GM12878 (cell line): ENCODE data around the gene PLCD1. TPM values are rescaled to one million over a fixed set of nuclear protein-coding genes. Genes with fewer than 3 reads are reported as not detected.

Experiments used
- ATAC-seq: fragments of 200-7000 bp; cut with Tn5 transposase; 3 replicates; pipeline ENCODE4 v1.9.1; 2020; ENCODE audit warnings: mild to moderate bottlenecking, moderate library complexity
- BruUV-seq: library from RNA; stranded (reverse); fragments of 400-500 nt; replicated peaks from 2 replicates; lab custom pipeline; 2021; lab: Mats Ljungman, UMichigan
- CTCF ChIA-PET: fragments of 300-600 bp; sonication (Branson Sonifier 250); formaldehyde crosslinking; extraction: SDS; loops from one replicate; lab custom pipeline; 2021; ENCODE audit warnings: inconsistent platforms; lab: Yijun Ruan, JAX
- POLR2A ChIA-PET: fragments of 350-600 bp; formaldehyde crosslinking; extraction: SDS; loops from one replicate; lab custom pipeline; 2021; ENCODE audit warnings: inconsistent platforms; lab: Charles Lee
- RAD21 ChIA-PET: fragments of 300-600 bp; sonication (Branson Sonifier 250); formaldehyde crosslinking; loops from one replicate; lab custom pipeline; 2023; ENCODE audit warnings: antibody characterized with exemption; ENCODE audit not compliant: unreplicated experiment; lab: Charles Lee
- SMC1A ChIA-PET: fragments of 300-600 bp; sonication (Branson Sonifier 250); formaldehyde crosslinking; loops from one replicate; lab custom pipeline; 2023; ENCODE audit not compliant: unreplicated experiment, uncharacterized antibody; lab: Charles Lee
- DNase-seq: peaks from one replicate; pipeline ENCODE4 v3.0.0-alpha.2; 2011; ENCODE audit warnings: low read depth, low spot score
- FAIRE-seq: peaks from 3 replicates; lab custom pipeline; 2011; peaks lifted over from hg19 to GRCh38; lab: Jason Lieb, UNC
- H2AFZ ChIP-seq: 2 replicates; pipeline ENCODE4 v1.6.0; 2011; ENCODE audit warnings: low read depth, low read length, control low read depth; ENCODE audit not compliant: control insufficient read depth
- H3K27ac ChIP-seq: 2 replicates; pipeline ENCODE4 v1.5.1; 2011; ENCODE audit warnings: control low read depth; ENCODE audit not compliant: control insufficient read depth, insufficient read depth
- H3K27me3 ChIP-seq, 2 experiments: replicated peaks in 1 of 2; 2 replicates each; pipeline versions ENCODE4 v1.6.0 to v1.6.1; 2011; ENCODE audit warnings: low read length in 1 of 2; ENCODE audit not compliant: control insufficient read depth in 2 of 2, insufficient read depth in 2 of 2
- H3K36me3 ChIP-seq, 2 experiments: 2 replicates each; pipeline ENCODE4 v1.5.1; 2011; ENCODE audit warnings: low read length in 1 of 2; ENCODE audit not compliant: control insufficient read depth in 2 of 2, insufficient read depth in 2 of 2
- H3K4me1 ChIP-seq: 2 replicates; pipeline ENCODE4 v1.6.1; 2011; ENCODE audit warnings: mild to moderate bottlenecking, low read length, moderate library complexity, mixed read lengths; ENCODE audit not compliant: control insufficient read depth, insufficient read depth
- H3K4me2 ChIP-seq: 2 replicates; pipeline ENCODE4 v1.6.0; 2011; ENCODE audit warnings: control low read depth; ENCODE audit not compliant: control insufficient read depth, insufficient read depth
- H3K4me3 ChIP-seq: fragments of 200-600 bp; sonication (generic); 2 replicates; pipeline ENCODE4 v1.5.1; 2016
- H3K79me2 ChIP-seq: 2 replicates; pipeline ENCODE4 v1.6.0; 2011; ENCODE audit warnings: low read length; ENCODE audit not compliant: control insufficient read depth, insufficient read depth
- H3K9ac ChIP-seq: 2 replicates; pipeline ENCODE4 v1.8.0; 2011; ENCODE audit warnings: low read length, control low read depth, mixed read lengths; ENCODE audit not compliant: control insufficient read depth, insufficient read depth
- H3K9me3 ChIP-seq: replicated peaks from 3 replicates; pipeline ENCODE4 v1.5.1; 2011; ENCODE audit warnings: mild to moderate bottlenecking, low read length; ENCODE audit not compliant: control insufficient read depth, insufficient read depth
- H4K20me1 ChIP-seq: 2 replicates; pipeline ENCODE4 v1.6.0; 2011; ENCODE audit not compliant: control insufficient read depth, insufficient read depth
- ELK1 ChIP-seq: IDR thresholded peaks from 2 replicates; pipeline ENCODE4 v1.6.1; 2012; ENCODE audit warnings: low read depth, low read length, improper control_type of control experiment
- FOXM1 ChIP-seq: IDR thresholded peaks from 2 replicates; pipeline ENCODE4 v1.6.1; 2012; ENCODE audit warnings: low read depth, mild to moderate bottlenecking, inconsistent platforms, low read length, moderate library complexity
- HSF1 ChIP-seq: fragments of 150-350 bp; IDR thresholded peaks from 2 replicates; pipeline ENCODE4 v1.6.1; 2014; ENCODE audit warnings: mild to moderate bottlenecking, low read depth, low read length
- JUNB ChIP-seq: IDR thresholded peaks from 2 replicates; pipeline ENCODE4 v1.6.1; 2016; ENCODE audit warnings: antibody characterized with exemption, mild to moderate bottlenecking
- JUND ChIP-seq: IDR thresholded peaks from 2 replicates; pipeline ENCODE4 v1.6.1; 2012; ENCODE audit warnings: low read depth, mild to moderate bottlenecking, low read length, improper control_type of control experiment, moderate library complexity
- PRDM15 ChIP-seq: fragments of 450-650 bp; formaldehyde crosslinking; IDR thresholded peaks from 2 replicates; pipeline ENCODE4 v1.4.0; 2020; ENCODE audit warnings: mild to moderate bottlenecking, moderate library complexity
- RFX5 ChIP-seq: IDR thresholded peaks from 2 replicates; pipeline ENCODE4 v1.6.1; 2011; ENCODE audit warnings: low read depth, low read length, improper control_type of control experiment
- SMARCA5 ChIP-seq: fragments of 450-650 bp; IDR thresholded peaks from 2 replicates; pipeline ENCODE4 v1.6.1; 2017; ENCODE audit warnings: mild to moderate bottlenecking
- SP1 ChIP-seq: IDR thresholded peaks from one replicate; pipeline ENCODE4 v1.6.1; 2011; ENCODE audit warnings: low read depth, low read length
- SREBF1 ChIP-seq: IDR thresholded peaks from 2 replicates; pipeline ENCODE4 v1.6.1; 2012; ENCODE audit warnings: mild to moderate bottlenecking, low read length
- TBL1XR1 ChIP-seq: IDR thresholded peaks from 2 replicates; pipeline ENCODE4 v1.6.1; 2012; ENCODE audit warnings: low read depth, low read length, improper control_type of control experiment
- ZBED1 ChIP-seq: IDR thresholded peaks from 2 replicates; pipeline ENCODE4 v1.6.1; 2016; ENCODE audit warnings: borderline replicate concordance
- ZNF384 ChIP-seq: IDR thresholded peaks from 2 replicates; pipeline ENCODE4 v1.6.1; 2012; ENCODE audit warnings: low read depth, mild to moderate bottlenecking, low read length, improper control_type of control experiment, borderline replicate concordance
- ZZZ3 ChIP-seq: IDR thresholded peaks from 2 replicates; pipeline ENCODE4 v1.6.1; 2011; ENCODE audit warnings: low read depth; ENCODE audit not compliant: control insufficient read depth, insufficient read length
- WGBS: methylation state at CpG from one replicate; pipeline ENCODE4 v1.1.6; 2016; ENCODE audit warnings: low lambda C conversion rate; ENCODE audit not compliant: insufficient replicate concordance, insufficient coverage; ENCODE audit errors: missing lambda C conversion rate; 5-methylcytosine and 5-hydroxymethylcytosine counted together
- in situ Hi-C: fragments of 300-500 bp; cut with MboI; formaldehyde crosslinking; loops from 9 replicates; pipeline ENCODE4 v1.14.3; 2018; ENCODE audit warnings: mixed read lengths
- intact Hi-C: fragments of 100-400 bp; cut with micrococcal nuclease; formaldehyde crosslinking; loops from one replicate; pipeline ENCODE4 v1.14.2; 2022; ENCODE audit not compliant: unreplicated experiment
- polyA plus RNA-seq, 11 experiments: library from polyadenylated mRNA; depleted of rRNA in 4 of 11; unstranded in 6 of 11; stranded (reverse) in 5 of 11; fragments of >200 nt; fragmentation: Nextera tagmentation in 4 of 11; fragmentation: Illumina TruSeq in 1 of 11; extraction: Ambion mirVana in 4 of 11; extraction: Trizol in 1 of 11; gene quantifications; 1 replicate in 1 of 11; 2 replicates in 10 of 11; pipeline versions ENCODE4 v1.2.1 to v1.2.3, GENCODE V29; 2011 to 2016; ENCODE audit warnings: inconsistent platforms in 2 of 11, missing spikeins in 2 of 11, low read depth in 1 of 11
- total RNA-seq, 4 experiments: library from RNA; depleted of rRNA in 3 of 4; stranded (reverse); fragments of >200 nt in 3 of 4; fragmentation: Illumina TruSeq in 1 of 4; extraction: Trizol in 1 of 4; gene quantifications; 2 replicates each; pipeline versions ENCODE4 v1.2.1 to v1.2.3, GENCODE V29; 2013 to 2021

The PLCD1 gene
- total and polyA plus RNA-seq, 10 of the 15 experiments (the other 5 are each of a cell fraction or from before 2014, with no cell fraction given) = 0.20 to 3.9 (median 1.2) TPM; not detected in 1

- TF ChIP-seq ELK1 = no peak
Observed at GRCh38 chr3:37964716-37965115, 64.7 kb downstream of the PLCD1 start (continued).

GRCh38 chr3:37964146-37964545, 65.3 kb downstream of the PLCD1 start:
- DNase-seq = no peak
- Histone ChIP-seq H3K27me3 (no peaks in the 10 kb centered on the region), H3K9me3 (no peaks in the 10 kb centered on the region), H3K79me2 (no peaks in the 10 kb centered on the region), H3K4me3 (no peak overlapping the region), H3K36me3 (no peaks in the 10 kb centered on the region), H4K20me1 (no peaks in the 10 kb centered on the region), H2AFZ (no peak overlapping the region), H3K4me1 (no peaks in the 10 kb centered on the region), H3K9ac (no peak overlapping the region), H3K27ac (no peak overlapping the region), H3K4me2 (no peak overlapping the region)
- 39% methylated on average over 3 of the region's 3 CpGs for WGBS
- SMC1A ChIA-PET = interaction anchor here (0.7 to 1.4 kb wide), 5 partner anchors 10 to 333 kb away, joined by 3 to 5 read pairs (median 3); no protein-coding TSS in a partner anchor
- no TSS peak for BruUV-seq
- ATAC-seq = no peak
- CTCF ChIA-PET = interaction anchor here (0.7 to 5.5 kb wide), 5 partner anchors 9 to 537 kb away, joined by 3 to 41 read pairs (median 4); no protein-coding TSS in a partner anchor
- RAD21 ChIA-PET = interaction anchor here (0.7 to 7.4 kb wide), 4 partner anchors 64 to 812 kb away, joined by 3 to 111 read pairs (median 4); no protein-coding TSS in a partner anchor
- TF ChIP-seq JUNB = no peak
- TF ChIP-seq SMARCA5 = no peak
- TF ChIP-seq ZBED1 = no peak
- TF ChIP-seq SREBF1 = no peak
- no peak for TF ChIP-seq TBL1XR1
- no peak for TF ChIP-seq PRDM15 (CRISPR knock-in tag)
- TF ChIP-seq SP1 = no peak
- no peak for TF ChIP-seq FOXM1
- TF ChIP-seq ZNF384 = no peak
- no peak for TF ChIP-seq ELK1
- TF ChIP-seq ZZZ3 = no peak
- TF ChIP-seq HSF1 = no peak
- no peak for TF ChIP-seq RFX5
- no peak for TF ChIP-seq JUND
- intact Hi-C loops = no loop called here
- in situ Hi-C loops = loop anchor here (5.0 kb wide), 1 partner anchor 107 kb away; no protein-coding TSS in a partner anchor
- FAIRE-seq = no peak
- POLR2A ChIA-PET = interaction anchor here (0.6 kb wide), 1 partner anchor 82 kb away, joined by 3 read pairs; no protein-coding TSS in a partner anchor
